H1 (cell line): ENCODE results near the gene PHTF2. TPM values are rescaled to one million over a fixed set of nuclear protein-coding genes. Genes with fewer than 3 reads are reported as not detected.
"Not testable (repeated sequence)": the region's sequence is repeated elsewhere in the genome, so short reads cannot be mapped to it uniquely, and the experiment has no call there.

Experiments
- CTCF ChIA-PET: fragments of 300-600 bp; sonication (Branson Sonifier 250); formaldehyde crosslinking; loops from one replicate; lab custom pipeline; 2021; ENCODE audit not compliant: partially characterized antibody; lab: Charles Lee
- POLR2A ChIA-PET: fragments of 300-600 bp; sonication (Branson Sonifier 250); formaldehyde crosslinking; loops from one replicate; lab custom pipeline; 2021; ENCODE audit warnings: inconsistent platforms; ENCODE audit not compliant: partially characterized antibody; lab: Charles Lee
- DNase-seq, 2 experiments: peaks; one replicate each; pipeline versions ENCODE4 v3.0.0 to v3.0.0-alpha.2; 2010 to 2022; ENCODE audit warnings: low spot score in 2 of 2, low read depth in 1 of 2, mixed read lengths in 1 of 2
- FAIRE-seq: peaks from 2 replicates; lab custom pipeline; 2011; peaks lifted over from hg19 to GRCh38; lab: Jason Lieb, UNC
- H2AFZ ChIP-seq: 2 replicates; pipeline ENCODE4 v1.8.1; 2012; ENCODE audit warnings: low read length, inconsistent platforms
- H2AK5ac ChIP-seq: 2 replicates; pipeline ENCODE4 v1.6.1; 2013; ENCODE audit warnings: low read depth, low read length
- H2BK120ac ChIP-seq: replicated peaks from 2 replicates; pipeline ENCODE3; 2013; ENCODE audit warnings: low read depth, low read length, inconsistent platforms
- H2BK12ac ChIP-seq: 2 replicates; pipeline ENCODE4 v1.6.1; 2013; ENCODE audit warnings: low read depth, low read length
- H2BK15ac ChIP-seq: 2 replicates; pipeline ENCODE4 v1.6.1; 2013; ENCODE audit warnings: low read length
- H2BK20ac ChIP-seq: 2 replicates; pipeline ENCODE4 v1.6.1; 2013; ENCODE audit warnings: low read length
- H2BK5ac ChIP-seq: 2 replicates; pipeline ENCODE4 v1.6.1; 2013; ENCODE audit warnings: low read depth, low read length
- H3K14ac ChIP-seq: 2 replicates; pipeline ENCODE4 v1.6.1; 2013; ENCODE audit warnings: inconsistent platforms; ENCODE audit not compliant: insufficient read length
- H3K18ac ChIP-seq: 2 replicates; pipeline ENCODE4 v1.6.1; 2013; ENCODE audit warnings: low read length; ENCODE audit errors: extremely low read depth
- H3K23ac ChIP-seq: 2 replicates; pipeline ENCODE4 v1.6.1; 2013; ENCODE audit warnings: inconsistent platforms; ENCODE audit not compliant: insufficient read length
- H3K23me2 ChIP-seq: 2 replicates; pipeline ENCODE4 v1.6.1; 2013; ENCODE audit warnings: low read depth, low read length
- H3K27ac ChIP-seq: 2 replicates; pipeline ENCODE4 v1.6.1; 2011; ENCODE audit warnings: low read depth, low read length, inconsistent platforms
- H3K27me3 ChIP-seq, 4 experiments: replicated peaks in 1 of 4; 1 replicate in 1 of 4; 2 replicates in 3 of 4; pipeline versions ENCODE4 v1.6.1 to v1.8.1; 2011 to 2013; ENCODE audit warnings: low read length in 3 of 4, mild to moderate bottlenecking in 3 of 4, inconsistent platforms in 2 of 4, mixed read lengths in 2 of 4, moderate library complexity in 1 of 4; ENCODE audit not compliant: control insufficient read depth in 3 of 4, insufficient read depth in 3 of 4; ENCODE audit errors: extremely low read depth in 1 of 4
- H3K36me3 ChIP-seq, 4 experiments: 2 replicates each; pipeline versions ENCODE4 v1.6.1 to v1.8.1; 2011 to 2013; ENCODE audit warnings: mild to moderate bottlenecking in 4 of 4, low read length in 3 of 4, moderate library complexity in 2 of 4, control low read depth in 1 of 4, inconsistent platforms in 1 of 4; ENCODE audit not compliant: insufficient read depth in 4 of 4, control insufficient read depth in 2 of 4
- H3K4ac ChIP-seq: replicated peaks from 2 replicates; pipeline ENCODE3; 2013; ENCODE audit warnings: low read length, low read depth, mixed read lengths, inconsistent platforms; ENCODE audit not compliant: insufficient read length
- H3K4me1 ChIP-seq, 4 experiments: replicated peaks in 1 of 4; 1 replicate in 1 of 4; 2 replicates in 3 of 4; pipeline versions ENCODE4 v1.6.1 to v1.8.1; 2011 to 2013; ENCODE audit warnings: low read length in 3 of 4, inconsistent platforms in 2 of 4, mixed read lengths in 1 of 4; ENCODE audit not compliant: insufficient read depth in 4 of 4, control insufficient read depth in 3 of 4
- H3K4me2 ChIP-seq, 2 experiments: 2 replicates each; pipeline versions ENCODE4 v1.6.1 to v1.8.1; 2011 to 2013; ENCODE audit warnings: low read depth in 2 of 2, low read length in 2 of 2, control low read depth in 1 of 2, inconsistent platforms in 1 of 2, mild to moderate bottlenecking in 1 of 2; ENCODE audit not compliant: insufficient read depth in 1 of 2
- H3K4me3 ChIP-seq, 4 experiments: fragments of 200-600, 300-600 bp in 1 of 4; sonication (generic), shearing (Covaris generic), sonication (Bioruptor Twin) in 1 of 4; 2 replicates each; pipeline versions ENCODE4 v1.5.1 to v1.8.1; 2011 to 2016; ENCODE audit warnings: low read length in 4 of 4, low read depth in 3 of 4, control low read depth in 2 of 4, inconsistent platforms in 2 of 4, mild to moderate bottlenecking in 2 of 4, mixed read lengths in 1 of 4, moderate library complexity in 1 of 4; ENCODE audit not compliant: insufficient read depth in 2 of 4; ENCODE audit errors: extremely low read depth in 1 of 4
- H3K56ac ChIP-seq: replicated peaks from 2 replicates; pipeline ENCODE3; 2013; ENCODE audit warnings: low read depth, mild to moderate bottlenecking, mixed read lengths, low read length, inconsistent platforms; ENCODE audit not compliant: insufficient read length
- H3K79me1 ChIP-seq: 2 replicates; pipeline ENCODE4 v1.6.1; 2013; ENCODE audit warnings: low read depth, low read length, control low read depth
- H3K79me2 ChIP-seq, 2 experiments: 2 replicates each; pipeline versions ENCODE4 v1.6.1 to v1.8.1; 2012 to 2013; ENCODE audit warnings: low read length in 2 of 2, mild to moderate bottlenecking in 2 of 2, inconsistent platforms in 1 of 2; ENCODE audit not compliant: insufficient read depth in 2 of 2, control insufficient read depth in 1 of 2
- H3K9ac ChIP-seq, 4 experiments: replicated peaks in 1 of 4; 1 replicate in 1 of 4; 2 replicates in 3 of 4; pipeline versions ENCODE4 v1.6.1 to v1.8.1; 2011 to 2013; ENCODE audit warnings: low read depth in 3 of 4, low read length in 3 of 4, control low read depth in 2 of 4, mild to moderate bottlenecking in 2 of 4, moderate library complexity in 2 of 4, inconsistent platforms in 1 of 4; ENCODE audit errors: extremely low read depth in 1 of 4
- H3K9me3 ChIP-seq, 2 experiments: 2 replicates each; pipeline versions ENCODE4 v1.6.1 to v1.8.1; 2012 to 2013; ENCODE audit warnings: mild to moderate bottlenecking in 2 of 2, moderate library complexity in 2 of 2, control low read depth in 1 of 2, inconsistent platforms in 1 of 2, low read depth in 1 of 2, low read length in 1 of 2, mixed read lengths in 1 of 2; ENCODE audit not compliant: insufficient read depth in 2 of 2
- H4K20me1 ChIP-seq, 2 experiments: replicated peaks in 1 of 2; 2 replicates each; pipeline versions ENCODE3 to v1.8.1; 2011 to 2013; ENCODE audit warnings: inconsistent platforms in 2 of 2, low read length in 2 of 2, mild to moderate bottlenecking in 1 of 2; ENCODE audit not compliant: insufficient read depth in 2 of 2, control insufficient read depth in 1 of 2
- H4K5ac ChIP-seq: 2 replicates; pipeline ENCODE4 v1.6.1; 2013; ENCODE audit warnings: low read length, low read depth, mixed read lengths, inconsistent platforms; ENCODE audit not compliant: insufficient read length
- H4K8ac ChIP-seq: 2 replicates; pipeline ENCODE4 v1.8.0; 2013; ENCODE audit warnings: mild to moderate bottlenecking, moderate library complexity, low read length, inconsistent platforms; ENCODE audit not compliant: insufficient read depth; ENCODE audit errors: extremely low read depth
- H4K91ac ChIP-seq: replicated peaks from 2 replicates; pipeline ENCODE3; 2013; ENCODE audit warnings: low read length, mixed read lengths, inconsistent platforms; ENCODE audit not compliant: insufficient read length
- WGBS, 2 experiments: shearing (Covaris generic) in 1 of 2; methylation state at CpG; one replicate each; pipeline versions ENCODE4 v1.1.6 to v1.1.7; 2013 to 2015; ENCODE audit warnings: low lambda C conversion rate in 2 of 2, mixed read lengths in 2 of 2, inconsistent platforms in 1 of 2, low coverage in 1 of 2, missing lambda C conversion rate in 1 of 2; ENCODE audit not compliant: insufficient replicate concordance in 2 of 2, insufficient coverage in 1 of 2, insufficient read length in 1 of 2; ENCODE audit errors: extremely low coverage in 1 of 2, missing lambda C conversion rate in 1 of 2; 5-methylcytosine and 5-hydroxymethylcytosine counted together
- polyA plus RNA-seq, 7 experiments: library from polyadenylated mRNA; depleted of rRNA in 3 of 7; stranded (reverse) in 5 of 7; unstranded in 2 of 7; fragments of >200 nt in 5 of 7; fragments of 200-250 nt in 2 of 7; gene quantifications; 1 replicate in 5 of 7; 2 replicates in 1 of 7; 4 replicates in 1 of 7; pipeline versions ENCODE4 v1.2.1 to v1.2.3, GENCODE V29; 2011 to 2013; ENCODE audit warnings: missing spikeins in 2 of 7, mixed read lengths in 2 of 7
- total RNA-seq: library from RNA; stranded (reverse); fragmentation: NEBNext Ultra II Directional; extraction: Animal tissue kit (Norgen Biotek cat#: 25700); gene quantifications from 2 replicates; pipeline ENCODE4 v1.2.1, GENCODE V29; 2021

The PHTF2 gene
- total and polyA plus RNA-seq, 2 of the 8 experiments (the other 6 are each of a cell fraction or from before 2014, with no cell fraction given), result 9.0 to 25.4 TPM

DNA sequence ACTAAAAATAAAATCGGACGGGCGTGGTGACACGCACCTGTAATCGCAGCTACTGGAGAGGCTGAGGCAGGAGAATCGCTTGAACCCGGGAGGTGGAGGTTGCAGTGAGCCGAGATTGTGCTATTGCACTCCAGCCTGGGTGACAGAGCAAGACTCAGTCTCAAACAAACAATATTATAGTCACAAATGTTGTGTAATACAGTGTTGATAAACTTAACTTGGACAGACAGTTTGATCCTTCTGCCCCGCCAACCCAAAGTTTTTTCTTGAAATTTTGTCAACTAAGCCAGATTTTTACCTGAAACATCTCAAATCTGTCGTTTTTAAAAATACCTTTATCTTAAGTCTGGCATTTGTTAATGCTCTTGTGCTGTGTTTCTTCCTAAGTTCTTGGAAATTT is 14.1 kb upstream of the PHTF2 start:
- H2BK15ac ChIP-seq, H2BK120ac ChIP-seq, H2AK5ac ChIP-seq, H3K56ac ChIP-seq, H2AFZ ChIP-seq, H3K4ac ChIP-seq, H3K9ac ChIP-seq, DNase-seq, H3K79me1 ChIP-seq, H4K20me1 ChIP-seq, H3K4me1 ChIP-seq, H3K14ac ChIP-seq, H3K9me3 ChIP-seq, H2BK20ac ChIP-seq, H3K23me2 ChIP-seq, H3K4me3 ChIP-seq, H3K23ac ChIP-seq, H2BK5ac ChIP-seq, H4K8ac ChIP-seq, POLR2A ChIA-PET, H3K36me3 ChIP-seq, H2BK12ac ChIP-seq, H3K27ac ChIP-seq, H3K18ac ChIP-seq, H3K27me3 ChIP-seq, FAIRE-seq, H3K4me2 ChIP-seq, H3K79me2 ChIP-seq, H4K5ac ChIP-seq, H4K91ac ChIP-seq: not testable (repeated sequence)
- CTCF ChIA-PET, result interaction anchor here (0.6 kb wide), 1 partner anchor 113 kb away, joined by 3 read pairs; no protein-coding TSS in a partner anchor
- 94% methylated on average over 10 of the region's 10 CpGs; no CpG with 5 or more reads in 1 of the 2 experiments for WGBS, 2 experiments
